Measurements from ENCODE around the gene LRIT1. TPM values are rescaled to one million over a fixed set of nuclear protein-coding genes. Genes with fewer than 3 reads are reported as not detected.

Gene LRIT1
- polyA plus RNA-seq, 1 of the 3 experiments (the other 2 are of a cell fraction) = not detected

DNA sequence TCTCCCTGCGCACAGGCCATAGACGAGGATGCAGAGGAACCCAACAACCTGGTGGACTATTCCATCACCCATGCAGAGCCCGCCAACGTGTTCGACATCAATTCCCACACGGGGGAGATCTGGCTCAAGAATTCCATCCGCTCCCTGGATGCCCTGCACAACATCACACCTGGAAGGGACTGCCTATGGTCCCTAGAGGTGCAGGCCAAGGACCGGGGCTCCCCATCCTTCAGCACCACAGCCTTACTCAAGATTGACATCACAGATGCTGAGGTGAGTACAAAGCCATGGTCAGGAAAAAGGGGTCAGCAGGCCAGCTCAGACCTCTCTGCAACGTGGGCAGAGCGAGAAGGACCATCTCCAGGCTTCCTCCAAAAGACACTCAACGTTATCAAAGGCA lies 28.3 kb downstream of the LRIT1 start:
- no peak for TF ChIP-seq FOXM1 (IDR thresholded peaks at IDR 0.05; ENCODE audit: low read depth)
- TF ChIP-seq FOSL2 (IDR thresholded peaks at IDR 0.05; ENCODE audit: borderline replicate concordance, low read depth) = no peak
- TF ChIP-seq NRF1 (IDR thresholded peaks at IDR 0.05; ENCODE audit: low read depth, low read length) = no peak
- TF ChIP-seq RAD21 (IDR thresholded peaks at IDR 0.05; ENCODE audit: low read length) = no peak
- no peak for TF ChIP-seq ELF1 (IDR thresholded peaks at IDR 0.05)
- no peak for TF ChIP-seq NFIC (IDR thresholded peaks at IDR 0.05; ENCODE audit: borderline replicate concordance)
- TF ChIP-seq YY1 (IDR thresholded peaks at IDR 0.05; ENCODE audit: low read depth) = no peak
- TF ChIP-seq TCF12 (IDR thresholded peaks at IDR 0.05) = no peak
- TF ChIP-seq, protein P1, sequence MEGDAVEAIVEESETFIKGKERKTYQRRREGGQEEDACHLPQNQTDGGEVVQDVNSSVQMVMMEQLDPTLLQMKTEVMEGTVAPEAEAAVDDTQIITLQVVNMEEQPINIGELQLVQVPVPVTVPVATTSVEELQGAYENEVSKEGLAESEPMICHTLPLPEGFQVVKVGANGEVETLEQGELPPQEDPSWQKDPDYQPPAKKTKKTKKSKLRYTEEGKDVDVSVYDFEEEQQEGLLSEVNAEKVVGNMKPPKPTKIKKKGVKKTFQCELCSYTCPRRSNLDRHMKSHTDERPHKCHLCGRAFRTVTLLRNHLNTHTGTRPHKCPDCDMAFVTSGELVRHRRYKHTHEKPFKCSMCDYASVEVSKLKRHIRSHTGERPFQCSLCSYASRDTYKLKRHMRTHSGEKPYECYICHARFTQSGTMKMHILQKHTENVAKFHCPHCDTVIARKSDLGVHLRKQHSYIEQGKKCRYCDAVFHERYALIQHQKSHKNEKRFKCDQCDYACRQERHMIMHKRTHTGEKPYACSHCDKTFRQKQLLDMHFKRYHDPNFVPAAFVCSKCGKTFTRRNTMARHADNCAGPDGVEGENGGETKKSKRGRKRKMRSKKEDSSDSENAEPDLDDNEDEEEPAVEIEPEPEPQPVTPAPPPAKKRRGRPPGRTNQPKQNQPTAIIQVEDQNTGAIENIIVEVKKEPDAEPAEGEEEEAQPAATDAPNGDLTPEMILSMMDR (IDR thresholded peaks at IDR 0.05) = no peak
- TF ChIP-seq, protein P2, sequence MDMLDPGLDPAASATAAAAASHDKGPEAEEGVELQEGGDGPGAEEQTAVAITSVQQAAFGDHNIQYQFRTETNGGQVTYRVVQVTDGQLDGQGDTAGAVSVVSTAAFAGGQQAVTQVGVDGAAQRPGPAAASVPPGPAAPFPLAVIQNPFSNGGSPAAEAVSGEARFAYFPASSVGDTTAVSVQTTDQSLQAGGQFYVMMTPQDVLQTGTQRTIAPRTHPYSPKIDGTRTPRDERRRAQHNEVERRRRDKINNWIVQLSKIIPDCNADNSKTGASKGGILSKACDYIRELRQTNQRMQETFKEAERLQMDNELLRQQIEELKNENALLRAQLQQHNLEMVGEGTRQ (IDR thresholded peaks at IDR 0.05; ENCODE audit: borderline replicate concordance, low read depth, low read length) = no peak
- TF ChIP-seq TEAD4 (IDR thresholded peaks at IDR 0.05; ENCODE audit: borderline replicate concordance, insufficient read depth) = no peak
- no peak for TF ChIP-seq EZH2phosphoT487 (IDR thresholded peaks at IDR 0.05; ENCODE audit: borderline replicate concordance, low read depth)
- no peak for TF ChIP-seq JUND (IDR thresholded peaks at IDR 0.05)
- TF ChIP-seq POLR2AphosphoS5 (IDR thresholded peaks at IDR 0.05; ENCODE audit: low read depth, low read length) = no peak
- TF ChIP-seq, protein P3, sequence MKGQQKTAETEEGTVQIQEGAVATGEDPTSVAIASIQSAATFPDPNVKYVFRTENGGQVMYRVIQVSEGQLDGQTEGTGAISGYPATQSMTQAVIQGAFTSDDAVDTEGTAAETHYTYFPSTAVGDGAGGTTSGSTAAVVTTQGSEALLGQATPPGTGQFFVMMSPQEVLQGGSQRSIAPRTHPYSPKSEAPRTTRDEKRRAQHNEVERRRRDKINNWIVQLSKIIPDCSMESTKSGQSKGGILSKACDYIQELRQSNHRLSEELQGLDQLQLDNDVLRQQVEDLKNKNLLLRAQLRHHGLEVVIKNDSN (IDR thresholded peaks at IDR 0.05; ENCODE audit: borderline replicate concordance, low read depth) = no peak
- TF ChIP-seq, protein P4, sequence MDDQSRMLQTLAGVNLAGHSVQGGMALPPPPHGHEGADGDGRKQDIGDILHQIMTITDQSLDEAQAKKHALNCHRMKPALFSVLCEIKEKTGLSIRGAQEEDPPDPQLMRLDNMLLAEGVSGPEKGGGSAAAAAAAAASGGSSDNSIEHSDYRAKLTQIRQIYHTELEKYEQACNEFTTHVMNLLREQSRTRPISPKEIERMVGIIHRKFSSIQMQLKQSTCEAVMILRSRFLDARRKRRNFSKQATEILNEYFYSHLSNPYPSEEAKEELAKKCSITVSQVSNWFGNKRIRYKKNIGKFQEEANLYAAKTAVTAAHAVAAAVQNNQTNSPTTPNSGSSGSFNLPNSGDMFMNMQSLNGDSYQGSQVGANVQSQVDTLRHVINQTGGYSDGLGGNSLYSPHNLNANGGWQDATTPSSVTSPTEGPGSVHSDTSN (IDR thresholded peaks at IDR 0.05) = no peak
- TF ChIP-seq, protein P5, sequence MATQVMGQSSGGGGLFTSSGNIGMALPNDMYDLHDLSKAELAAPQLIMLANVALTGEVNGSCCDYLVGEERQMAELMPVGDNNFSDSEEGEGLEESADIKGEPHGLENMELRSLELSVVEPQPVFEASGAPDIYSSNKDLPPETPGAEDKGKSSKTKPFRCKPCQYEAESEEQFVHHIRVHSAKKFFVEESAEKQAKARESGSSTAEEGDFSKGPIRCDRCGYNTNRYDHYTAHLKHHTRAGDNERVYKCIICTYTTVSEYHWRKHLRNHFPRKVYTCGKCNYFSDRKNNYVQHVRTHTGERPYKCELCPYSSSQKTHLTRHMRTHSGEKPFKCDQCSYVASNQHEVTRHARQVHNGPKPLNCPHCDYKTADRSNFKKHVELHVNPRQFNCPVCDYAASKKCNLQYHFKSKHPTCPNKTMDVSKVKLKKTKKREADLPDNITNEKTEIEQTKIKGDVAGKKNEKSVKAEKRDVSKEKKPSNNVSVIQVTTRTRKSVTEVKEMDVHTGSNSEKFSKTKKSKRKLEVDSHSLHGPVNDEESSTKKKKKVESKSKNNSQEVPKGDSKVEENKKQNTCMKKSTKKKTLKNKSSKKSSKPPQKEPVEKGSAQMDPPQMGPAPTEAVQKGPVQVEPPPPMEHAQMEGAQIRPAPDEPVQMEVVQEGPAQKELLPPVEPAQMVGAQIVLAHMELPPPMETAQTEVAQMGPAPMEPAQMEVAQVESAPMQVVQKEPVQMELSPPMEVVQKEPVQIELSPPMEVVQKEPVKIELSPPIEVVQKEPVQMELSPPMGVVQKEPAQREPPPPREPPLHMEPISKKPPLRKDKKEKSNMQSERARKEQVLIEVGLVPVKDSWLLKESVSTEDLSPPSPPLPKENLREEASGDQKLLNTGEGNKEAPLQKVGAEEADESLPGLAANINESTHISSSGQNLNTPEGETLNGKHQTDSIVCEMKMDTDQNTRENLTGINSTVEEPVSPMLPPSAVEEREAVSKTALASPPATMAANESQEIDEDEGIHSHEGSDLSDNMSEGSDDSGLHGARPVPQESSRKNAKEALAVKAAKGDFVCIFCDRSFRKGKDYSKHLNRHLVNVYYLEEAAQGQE (IDR thresholded peaks at IDR 0.05; ENCODE audit: low read depth, low read length) = no peak
- Histone ChIP-seq H2AFZ (ENCODE audit: low read depth) (no peak overlapping the region), H3K4me3 (ENCODE audit: low read depth in 2 of 2, low read length in 1 of 2) (no peak overlapping the region), H3F3A (replicated peaks; ENCODE audit: insufficient read depth) (no peaks in the 10 kb centered on the region), H3K4me1 (ENCODE audit: control insufficient read depth in 1 of 2, insufficient read depth in 2 of 2, low read depth in 1 of 2, low read length in 1 of 2) (no peaks in the 10 kb centered on the region), H3K79me2 (ENCODE audit: insufficient read depth) (no peaks in the 10 kb centered on the region), H4K20me1 (ENCODE audit: insufficient read depth) (no peaks in the 10 kb centered on the region), H3K9me2 (no peaks in the 10 kb centered on the region), H3K27ac (ENCODE audit: low read depth in 2 of 2, low read length in 1 of 2) (no peak overlapping the region), H3K27me3 (ENCODE audit: insufficient read depth) (no peaks in the 10 kb centered on the region), H3K36me3 (replicated peaks in 1 of 2; ENCODE audit: control insufficient read depth in 1 of 2, insufficient read depth in 2 of 2, low read length in 1 of 2) (no peaks in the 10 kb centered on the region), H3K9me3 (no peaks in the 10 kb centered on the region), H3K9ac (no peak overlapping the region), H3K4me2 (no peak overlapping the region)
- WGBS (ENCODE audit: low lambda C conversion rate) = 35% methylated on average over 9 of the region's 11 CpGs
- no peak for DNase-seq
- ChIA-PET CTCF (interaction anchor here (0.7 to 1.8 kb wide), 5 partner anchors 8 to 609 kb away, joined by 3 to 9 read pairs (median 4); no protein-coding TSS in a partner anchor), POLR2A (no interaction called here)
